ENCODE measurements around the gene ARL8B.

GRCh38 chr3:5134499-5134898 lies 12.4 kb downstream of the ARL8B start:
- TF ChIP-seq RFX5 (IDR thresholded peaks at IDR 0.05; ENCODE audit: borderline replicate concordance, low read depth, low read length) (no peak), POLR2A (IDR thresholded peaks at IDR 0.05; ENCODE audit: control extremely low read depth in 1 of 2, low read depth in 2 of 2, low read length in 2 of 2) (no peak), HDAC2 (IDR thresholded peaks at IDR 0.05; ENCODE audit: borderline replicate concordance in 1 of 2, low read depth in 2 of 2, low read length in 2 of 2) (no peak), CTCF (IDR thresholded peaks at IDR 0.05; ENCODE audit: control extremely low read depth in 1 of 3, insufficient read depth in 1 of 3, low read depth in 1 of 3, low read length in 3 of 3) (no peak), CEBPB (IDR thresholded peaks at IDR 0.05; ENCODE audit: low read depth, low read length) (no peak)
- TF ChIP-seq, protein P1, sequence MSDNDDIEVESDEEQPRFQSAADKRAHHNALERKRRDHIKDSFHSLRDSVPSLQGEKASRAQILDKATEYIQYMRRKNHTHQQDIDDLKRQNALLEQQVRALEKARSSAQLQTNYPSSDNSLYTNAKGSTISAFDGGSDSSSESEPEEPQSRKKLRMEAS (IDR thresholded peaks at IDR 0.05) = no peak

Measured in H1 (cell line).